GM19372 (cell line): ENCODE measurements around the gene GNPAT.

Experiments
- ATAC-seq: cut with Tn5 transposase; IDR thresholded peaks from one replicate; pipeline ENCODE4 v1.9.1; 2021; ENCODE audit warnings: mild to moderate bottlenecking, low read depth, moderate library complexity; ENCODE audit not compliant: unreplicated experiment

The GNPAT gene

DNA sequence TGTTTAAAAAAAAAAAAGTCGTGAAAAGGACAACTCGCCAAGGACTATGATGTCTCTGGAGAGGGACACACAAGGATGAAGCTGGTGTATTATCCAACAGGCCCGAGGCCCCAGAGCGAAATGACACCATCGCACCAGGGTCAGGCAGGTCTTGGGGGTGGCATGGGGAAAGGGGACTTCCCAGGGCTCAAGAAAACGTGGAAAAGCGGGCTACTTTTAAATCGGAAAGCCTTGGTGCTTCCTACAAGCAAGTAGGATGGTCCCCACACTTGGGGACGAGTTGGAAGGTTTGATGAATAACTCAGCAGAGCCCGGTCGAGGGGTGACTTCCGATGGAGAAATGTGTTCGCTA, 505 bp upstream of the GNPAT start:
- peak; percentile 2 for ATAC-seq

DNA sequence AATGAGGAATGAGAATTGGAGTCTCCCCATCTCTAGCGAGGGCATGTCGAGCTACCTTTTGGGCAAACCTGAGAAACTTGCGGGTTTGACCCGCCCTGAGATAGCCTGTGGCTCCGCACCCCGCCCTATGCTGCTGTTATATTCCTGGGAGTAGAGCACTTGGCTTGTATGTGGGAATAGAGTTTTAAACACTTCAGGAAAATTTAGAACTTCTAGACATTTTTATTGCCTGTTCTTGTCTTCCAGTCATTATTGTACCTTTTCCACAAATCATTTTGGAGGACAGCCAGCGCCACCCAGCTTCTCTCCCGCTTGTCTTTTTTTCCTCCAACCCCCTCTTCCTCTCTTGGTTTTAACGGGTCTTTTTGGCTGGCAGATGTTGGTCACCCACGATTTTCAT, 738 bp downstream of the GNPAT start:
- ATAC-seq: no peak

DNA sequence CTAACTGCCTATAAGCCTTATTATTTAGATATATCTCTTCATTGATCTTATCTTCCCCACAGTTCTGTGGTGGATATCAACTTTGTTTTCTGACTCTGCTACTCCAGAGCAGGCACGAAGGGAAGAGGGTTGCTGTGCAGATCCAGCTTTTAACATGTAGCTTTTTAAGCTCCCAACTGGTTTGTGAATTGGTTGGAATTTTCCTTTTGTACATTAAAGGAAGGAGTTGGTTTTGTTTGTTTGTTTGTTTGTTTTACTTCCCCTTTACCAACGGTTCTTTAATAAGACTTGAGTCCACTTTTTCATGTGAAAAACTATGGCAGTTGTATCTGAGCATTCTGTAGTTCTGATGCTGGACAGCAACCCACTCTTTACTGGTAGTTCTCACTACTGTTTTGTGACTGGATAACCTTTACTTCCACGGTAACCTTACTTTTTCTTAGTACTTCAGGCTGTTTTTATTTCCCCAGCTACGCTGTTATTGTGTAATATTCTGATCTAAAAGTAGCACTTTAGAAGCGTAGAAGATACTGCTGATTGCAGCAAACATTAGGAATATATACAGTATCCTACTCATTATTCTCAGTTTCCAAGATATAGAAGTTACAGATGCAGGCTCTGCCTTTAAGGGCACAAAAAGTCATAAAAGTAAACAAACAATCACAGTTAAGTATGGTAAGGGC, 1.6 kb downstream of the GNPAT start:
- no peak for ATAC-seq

DNA sequence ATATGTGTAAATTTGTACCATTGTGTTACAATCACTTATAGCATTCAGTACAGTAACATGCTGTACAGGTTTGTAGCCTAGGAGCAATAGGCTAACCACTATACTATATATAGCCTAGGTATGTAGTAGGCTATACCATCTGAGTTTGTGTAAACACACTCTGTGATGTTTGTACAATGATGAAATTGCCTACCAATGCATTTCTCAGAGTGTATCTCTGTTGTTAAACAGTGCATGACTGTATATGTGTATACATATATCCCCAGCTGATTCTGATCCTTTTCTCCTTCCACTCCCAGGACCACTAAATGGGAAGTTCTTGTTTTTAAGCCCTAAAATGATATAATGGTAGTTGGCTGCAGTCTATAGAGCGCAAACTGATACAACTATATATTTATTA, 7.8 kb downstream of the GNPAT start:
- no peak for ATAC-seq

DNA sequence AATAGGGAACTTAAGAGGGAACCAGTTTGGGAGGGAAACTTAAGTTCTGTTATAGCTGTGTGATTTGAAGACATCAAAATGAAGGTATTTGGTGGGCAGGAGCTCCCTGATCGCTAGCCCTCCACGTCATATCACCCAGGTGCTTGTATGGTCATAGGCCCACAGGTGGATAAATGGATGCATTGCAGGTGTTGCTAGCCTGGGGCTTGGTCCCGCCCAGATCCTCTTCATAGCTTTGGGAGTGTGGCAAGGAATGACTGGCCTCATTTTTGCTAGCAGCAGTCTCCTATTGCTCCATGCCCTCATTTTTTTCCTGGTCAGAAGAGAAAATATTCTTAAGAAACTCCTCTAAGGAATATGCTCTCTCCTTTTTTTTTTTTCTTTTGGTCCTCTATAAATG, 11.3 kb downstream of the GNPAT start:
- no peak for ATAC-seq

DNA sequence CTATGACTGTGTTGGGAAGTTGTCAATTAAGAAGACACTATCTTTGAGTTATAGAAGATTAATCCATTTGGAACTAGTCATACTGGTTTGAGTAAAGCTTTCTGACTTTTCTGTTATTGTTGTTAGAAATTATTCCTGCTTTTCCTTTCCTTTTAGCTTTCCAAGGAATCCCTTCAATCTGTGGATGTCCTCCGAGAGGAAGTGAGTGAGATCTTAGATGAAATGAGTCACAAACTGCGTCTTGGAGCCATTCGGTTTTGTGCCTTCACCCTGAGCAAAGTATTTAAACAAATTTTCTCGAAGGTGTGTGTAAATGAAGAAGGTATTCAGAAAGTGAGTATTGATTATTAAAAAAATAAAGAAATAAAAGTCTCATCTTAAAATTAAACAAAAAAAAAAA, 19.3 kb downstream of the GNPAT start:
- no peak for ATAC-seq

DNA sequence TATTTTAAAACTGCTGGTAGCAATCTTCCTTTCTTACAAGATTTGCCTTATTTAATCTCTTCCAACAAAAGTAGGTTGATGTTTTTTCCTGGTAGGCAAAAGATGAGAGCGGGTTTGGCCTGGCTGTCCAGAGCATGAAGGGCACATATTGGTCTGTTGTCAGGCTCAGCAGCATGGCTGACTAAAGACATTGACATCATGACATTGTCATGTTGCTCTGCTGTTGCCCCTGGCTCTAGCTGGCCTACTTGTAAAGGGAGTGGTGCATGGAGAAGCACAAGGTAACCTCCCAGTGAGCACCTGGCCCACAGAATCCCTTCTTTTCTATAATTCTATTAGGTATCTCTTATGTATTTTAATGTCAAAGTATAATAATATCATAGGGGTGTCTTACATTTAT, 23.6 kb downstream of the GNPAT start:
- ATAC-seq: no peak

DNA sequence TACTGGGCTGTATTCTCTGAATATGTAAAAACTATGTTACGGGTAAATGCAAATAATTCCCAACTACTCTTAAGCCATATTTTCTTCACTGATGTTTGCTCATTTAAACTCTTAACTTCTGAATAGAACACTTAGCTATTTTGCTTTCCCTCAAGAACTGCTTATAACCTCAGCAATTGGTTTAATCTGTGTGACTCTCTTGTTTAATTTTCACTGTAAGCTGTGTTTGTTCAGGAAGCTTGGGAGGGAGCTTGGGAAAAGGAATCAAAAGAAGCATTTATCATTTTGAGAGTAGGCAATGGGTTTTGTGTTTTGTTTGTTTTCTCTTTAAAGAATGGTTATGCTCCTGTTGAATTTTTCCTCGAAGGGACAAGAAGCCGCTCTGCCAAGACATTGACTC, 24.4 kb downstream of the GNPAT start:
- ATAC-seq: no peak

DNA sequence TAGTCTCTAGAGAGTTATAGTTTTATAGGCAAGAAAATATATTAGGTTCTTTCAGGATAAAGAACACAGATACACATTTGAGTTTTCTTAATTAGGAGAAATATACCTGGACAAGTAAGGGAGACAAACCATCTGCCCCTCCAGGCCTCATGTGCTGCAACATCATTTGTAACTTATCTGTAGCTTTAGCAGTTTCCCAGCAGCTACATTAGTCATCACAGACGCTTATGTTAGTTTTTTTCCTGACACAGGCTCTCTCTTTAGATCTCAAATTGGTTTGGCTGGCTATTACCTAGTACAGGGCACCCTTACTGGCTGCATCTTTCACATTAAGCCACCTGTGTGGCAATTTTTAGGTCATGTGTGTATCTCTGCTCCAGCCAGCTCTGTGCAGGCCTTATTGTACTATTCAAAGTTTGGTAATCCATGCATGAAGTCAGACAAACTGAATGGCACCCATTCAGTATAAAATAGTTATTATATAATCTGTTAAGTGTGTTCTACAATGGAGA, 25.9 kb downstream of the GNPAT start:
- ATAC-seq: no peak

DNA sequence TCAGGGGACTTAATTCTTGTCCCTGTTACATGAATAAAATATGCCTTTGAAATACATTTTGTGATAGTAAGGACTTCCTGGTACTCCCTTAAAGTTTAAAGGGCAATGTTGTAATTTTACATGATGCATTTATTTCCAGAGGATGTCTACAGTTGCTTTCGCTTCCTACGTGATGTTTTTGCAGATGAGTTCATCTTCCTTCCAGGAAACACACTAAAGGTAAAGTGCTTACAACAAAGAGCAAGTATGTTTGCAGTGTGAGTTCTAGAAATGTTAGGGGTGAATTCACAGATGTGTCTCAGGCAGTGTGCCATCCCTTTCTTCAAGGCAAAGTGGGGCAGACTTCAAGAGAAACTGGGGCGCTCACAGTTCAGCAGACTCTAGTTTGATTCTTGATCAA, 31.2 kb downstream of the GNPAT start:
- ATAC-seq: no peak

DNA sequence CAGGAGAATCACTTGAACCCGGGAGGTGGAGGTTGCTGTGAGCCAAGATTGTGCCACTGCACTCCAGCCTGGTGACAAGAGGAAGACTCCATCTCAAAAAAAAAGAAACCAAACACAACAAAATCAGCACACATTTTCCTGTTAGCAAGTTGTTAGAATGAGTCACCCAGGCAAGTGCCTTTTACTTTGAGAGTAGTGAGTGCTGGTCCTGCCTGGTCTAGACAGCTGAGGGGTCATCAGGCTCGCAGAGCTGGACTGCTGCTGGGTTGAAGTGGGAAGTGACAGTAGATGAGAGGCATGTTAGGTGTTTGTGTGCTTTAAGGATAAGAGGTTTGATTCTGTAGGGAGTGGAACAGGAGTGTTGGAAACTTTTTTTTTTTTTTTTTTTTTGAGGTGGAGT, 31.9 kb downstream of the GNPAT start:
- no peak for ATAC-seq

DNA sequence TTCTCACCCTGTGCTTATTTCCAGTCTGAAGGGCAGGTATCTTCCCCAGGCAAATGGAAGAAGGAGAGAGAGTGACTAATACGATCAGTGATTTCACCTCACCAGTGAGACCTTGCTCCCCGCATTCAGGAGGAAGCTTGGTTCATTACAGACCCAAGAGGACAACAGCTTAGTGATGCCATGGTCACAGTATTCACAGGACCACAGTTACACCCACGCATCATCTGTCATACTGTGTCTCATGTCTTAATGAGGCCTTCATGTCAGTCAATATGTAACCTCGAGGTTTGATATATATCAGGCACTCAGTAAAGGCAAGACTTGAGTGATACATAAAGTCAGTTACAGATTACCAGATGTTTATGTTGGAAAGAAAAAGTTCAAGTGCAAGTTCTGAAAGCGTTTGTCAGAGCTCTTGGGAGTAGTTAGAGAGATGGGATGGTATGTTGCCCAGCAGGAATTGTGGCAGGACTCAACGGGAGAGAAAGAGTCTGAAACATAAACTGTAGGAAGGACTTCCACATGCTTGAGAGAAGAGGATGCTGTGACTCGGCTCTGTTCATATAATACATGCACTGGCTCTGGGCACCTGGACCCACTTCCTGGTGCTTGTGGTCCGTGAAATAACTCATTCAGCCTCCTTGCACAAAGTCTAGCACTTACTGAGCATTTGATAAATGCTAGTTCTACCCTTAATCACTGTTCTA, 33.3 kb downstream of the GNPAT start:
- no peak for ATAC-seq

DNA sequence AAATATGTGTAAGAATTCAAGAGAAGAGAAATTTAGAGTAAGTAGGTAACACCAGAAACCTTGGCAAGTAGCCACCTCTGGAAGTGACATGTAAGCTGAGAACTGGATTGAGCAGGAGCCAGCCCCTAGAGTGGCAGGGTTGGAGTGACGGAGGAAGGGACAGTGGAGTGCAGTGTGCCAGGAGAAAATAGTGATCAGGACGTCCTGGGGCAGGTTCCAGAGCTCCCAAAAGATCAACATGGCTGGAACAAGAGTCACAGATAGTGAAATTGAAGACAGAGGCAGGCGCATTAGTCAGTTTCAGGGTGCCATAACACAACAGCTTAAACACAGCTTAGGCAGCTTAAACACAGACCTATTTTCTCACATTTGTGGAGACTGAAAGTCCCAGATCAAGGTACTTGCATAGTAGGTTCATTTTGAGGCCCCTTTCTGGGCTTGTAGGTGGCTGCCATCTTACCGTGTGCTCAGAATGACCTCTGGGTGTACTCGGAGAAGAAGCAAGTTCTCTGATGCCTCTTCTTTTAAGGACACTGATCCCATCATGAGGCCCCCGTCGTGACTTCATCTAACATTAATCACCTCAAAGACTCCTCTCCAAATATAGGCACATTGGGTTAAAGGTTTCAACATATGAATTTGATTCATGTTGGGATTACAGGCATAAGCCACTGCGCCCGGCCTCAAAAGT, 37.2 kb downstream of the GNPAT start:
- ATAC-seq: no peak

DNA sequence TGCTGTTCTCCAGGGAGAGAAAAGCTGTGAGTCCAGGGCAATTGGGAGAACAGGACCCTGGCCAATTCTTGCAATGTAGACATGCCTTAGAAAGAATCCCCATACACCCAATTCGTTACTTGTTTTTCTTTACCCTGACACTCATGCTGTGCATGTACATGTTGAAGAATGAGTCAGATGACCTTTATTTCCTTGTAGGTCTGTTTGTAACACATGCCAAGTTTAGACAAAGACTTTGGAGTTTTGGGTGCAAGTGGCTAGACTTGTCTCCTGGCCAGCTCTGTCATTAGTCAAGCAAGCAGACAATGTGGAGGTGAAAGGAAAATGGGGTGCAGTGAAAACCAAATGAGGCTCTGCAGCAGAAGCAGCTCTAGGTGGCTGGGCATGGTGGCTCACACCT, 38.1 kb downstream of the GNPAT start:
- ATAC-seq: no peak

DNA sequence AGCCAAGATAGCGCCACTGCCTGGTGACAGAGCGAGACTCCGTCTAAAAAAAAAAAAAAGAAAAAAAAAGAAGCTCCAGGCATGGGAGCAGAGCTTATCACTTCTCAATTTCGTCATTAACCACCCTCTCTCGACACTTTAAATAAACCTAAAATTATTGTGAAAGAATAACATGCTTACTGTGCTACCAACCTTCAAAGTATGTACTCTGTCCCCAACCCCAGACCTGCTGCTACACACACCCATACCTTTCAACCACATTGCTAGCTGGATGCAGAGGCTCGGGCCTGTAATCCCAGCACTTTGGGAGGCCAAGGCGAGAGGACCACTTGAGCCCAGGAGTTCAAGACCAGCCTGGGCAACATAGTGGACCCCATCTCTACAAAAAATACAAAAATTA, 38.7 kb downstream of the GNPAT start:
- ATAC-seq: no peak

DNA sequence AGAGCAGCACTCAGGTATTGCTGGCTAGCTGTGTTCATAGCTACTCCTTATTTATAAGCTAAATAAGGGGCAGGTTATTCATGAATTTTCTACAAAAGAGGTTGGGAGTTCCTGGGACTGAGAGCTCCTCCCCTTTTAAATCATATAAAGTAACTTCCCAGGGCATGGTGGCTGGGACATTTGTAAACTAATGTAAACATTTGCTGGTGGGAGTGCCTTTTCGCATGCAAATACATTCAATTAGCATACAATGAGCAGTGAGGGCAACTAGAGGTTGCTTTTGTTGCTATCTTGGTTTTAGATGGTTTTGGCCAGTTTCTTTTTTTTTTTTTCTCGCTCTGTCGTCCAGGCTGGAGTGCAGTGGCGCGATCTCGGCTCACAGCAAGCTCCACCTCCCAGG, 43.4 kb downstream of the GNPAT start:
- ATAC-seq: no peak

DNA sequence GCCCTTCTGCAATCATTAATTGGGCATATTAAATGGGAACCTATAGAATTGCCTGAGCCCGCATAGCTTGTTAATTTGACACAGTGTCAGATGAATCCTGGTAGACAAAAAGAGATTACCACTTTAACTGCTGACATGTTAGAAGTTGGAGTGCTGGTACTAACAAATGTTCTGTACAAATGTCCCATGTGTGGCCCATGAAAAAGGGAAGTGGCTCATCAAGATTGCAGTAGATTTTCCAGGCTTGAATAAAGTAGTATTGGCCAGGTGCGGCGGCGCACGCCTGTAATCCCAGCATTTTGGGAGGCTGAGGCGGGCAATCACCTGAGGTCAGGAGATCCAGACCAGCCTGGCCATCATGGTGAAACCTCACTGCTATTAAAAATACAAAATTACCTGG, 45.6 kb downstream of the GNPAT start:
- no peak for ATAC-seq

DNA sequence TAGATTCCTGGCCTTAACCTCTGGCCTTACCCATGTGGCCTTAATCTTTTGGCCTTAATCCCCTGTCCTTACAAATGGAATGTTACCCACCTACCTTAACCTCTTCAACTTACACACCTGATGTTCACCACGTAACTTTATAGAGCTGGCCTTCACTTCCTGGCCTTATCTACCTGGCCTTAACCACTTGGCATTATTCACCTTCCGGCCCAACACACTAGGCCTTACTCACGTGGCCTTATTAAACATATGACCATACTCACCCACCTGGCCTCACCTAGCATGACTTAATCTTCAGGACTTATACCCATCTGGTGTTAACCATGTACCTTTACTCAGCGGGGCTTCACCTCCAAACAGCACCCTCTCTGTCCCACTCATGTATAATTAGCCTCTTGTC, 54.9 kb downstream of the GNPAT start:
- no peak for ATAC-seq

DNA sequence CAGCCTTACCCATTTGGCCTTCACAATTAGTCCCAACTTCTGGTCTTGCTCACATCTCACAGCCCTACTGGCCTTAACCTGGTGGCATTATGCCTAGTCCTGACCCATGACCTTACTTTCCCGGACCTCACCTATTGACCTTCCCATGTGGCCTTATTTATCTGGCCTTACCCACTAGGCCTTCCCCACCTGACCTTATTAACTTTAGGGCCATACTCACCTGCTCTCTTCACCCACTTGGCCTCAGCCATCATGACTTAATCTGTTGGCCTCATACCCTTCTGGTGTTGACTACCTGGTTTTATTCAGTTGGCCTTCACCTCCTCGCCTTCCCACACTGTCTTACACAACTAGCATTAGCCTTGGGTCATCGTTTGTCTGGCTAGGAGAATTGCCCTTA, 61.0 kb downstream of the GNPAT start:
- no peak for ATAC-seq

DNA sequence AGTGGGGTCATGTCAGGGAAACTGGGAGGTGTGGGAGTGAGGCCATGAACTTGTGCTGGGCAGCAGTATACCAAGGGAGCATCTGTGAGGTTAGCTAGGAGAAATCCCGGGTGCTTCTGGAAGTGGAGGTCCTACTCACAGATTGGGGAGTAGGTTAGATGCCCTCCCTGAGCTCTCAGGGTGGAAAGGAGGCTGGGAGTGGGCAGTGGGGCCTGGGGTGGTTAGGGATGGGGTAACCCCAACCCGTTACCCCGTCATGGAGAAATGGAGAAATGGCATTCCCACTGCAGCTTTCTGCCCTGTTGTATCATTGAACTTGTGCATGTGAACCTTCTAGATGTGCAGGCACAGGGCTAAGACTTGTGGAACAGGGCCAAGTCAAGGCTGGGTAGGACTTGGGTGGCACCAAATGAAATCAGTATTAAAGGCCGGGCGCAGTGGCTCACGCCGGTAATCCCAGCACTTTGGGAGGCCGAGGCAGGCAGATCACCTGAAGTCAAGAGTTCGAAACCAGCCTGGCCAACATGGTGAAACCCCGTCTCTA, 69.5 kb downstream of the GNPAT start:
- no peak for ATAC-seq

DNA sequence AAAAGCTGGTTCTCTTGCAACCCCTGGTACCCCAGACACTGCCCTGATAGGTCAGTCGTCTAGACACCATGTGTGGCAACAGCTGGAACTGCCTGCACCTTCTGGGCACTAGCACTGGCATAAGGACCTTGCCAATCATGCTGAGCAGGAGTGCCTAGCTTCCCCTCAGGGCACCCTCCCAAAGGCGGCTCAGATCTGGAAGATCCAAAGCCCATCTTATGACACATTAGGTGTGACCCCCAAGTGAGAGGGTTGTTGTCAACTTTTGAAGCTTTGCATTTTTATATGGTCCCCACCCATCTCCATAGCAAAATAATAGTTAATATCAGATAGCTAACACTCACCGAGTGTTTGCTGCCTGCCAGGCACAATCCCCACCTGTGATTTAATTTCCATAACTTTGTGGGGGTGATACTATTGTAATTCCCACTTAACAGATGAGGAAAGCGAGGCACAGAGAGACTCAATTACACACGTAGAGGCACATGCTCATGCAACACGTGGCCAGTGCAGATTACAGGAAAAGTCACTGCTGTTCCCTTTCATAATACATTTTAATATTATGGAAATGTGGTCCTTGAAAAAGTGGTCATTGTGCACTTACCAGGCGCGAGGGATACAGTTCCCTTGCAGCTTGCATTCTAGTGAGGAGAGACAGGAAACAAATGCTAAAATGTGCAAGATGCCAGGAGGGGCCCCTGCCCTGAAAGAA, 70.9 kb downstream of the GNPAT start:
- ATAC-seq: no peak
